Measurements from ENCODE around the gene UCK2.

Gene UCK2

DNA sequence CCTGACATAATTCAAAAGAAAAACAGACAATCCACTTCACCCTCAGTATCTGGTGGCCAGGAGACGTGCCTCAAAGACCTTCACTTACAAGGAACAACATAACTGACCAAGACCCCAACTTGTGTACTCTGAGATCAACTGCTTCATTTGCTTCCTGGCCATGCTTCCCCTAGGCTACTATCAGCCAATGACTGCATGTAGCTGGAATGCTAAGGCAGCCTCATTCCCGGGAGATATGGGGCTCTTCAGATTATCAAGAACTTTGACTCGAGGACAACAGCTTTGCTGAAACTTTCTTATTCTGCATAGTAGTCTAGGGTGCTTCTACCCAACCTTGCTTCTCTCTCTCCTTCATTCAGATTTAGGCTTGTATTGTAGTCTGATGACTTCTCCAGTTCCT lies 11.7 kb upstream of the UCK2 start:
- DNase-seq (ENCODE audit: extremely low read depth, low read depth) = no peak
- TF ChIP-seq, protein P1, sequence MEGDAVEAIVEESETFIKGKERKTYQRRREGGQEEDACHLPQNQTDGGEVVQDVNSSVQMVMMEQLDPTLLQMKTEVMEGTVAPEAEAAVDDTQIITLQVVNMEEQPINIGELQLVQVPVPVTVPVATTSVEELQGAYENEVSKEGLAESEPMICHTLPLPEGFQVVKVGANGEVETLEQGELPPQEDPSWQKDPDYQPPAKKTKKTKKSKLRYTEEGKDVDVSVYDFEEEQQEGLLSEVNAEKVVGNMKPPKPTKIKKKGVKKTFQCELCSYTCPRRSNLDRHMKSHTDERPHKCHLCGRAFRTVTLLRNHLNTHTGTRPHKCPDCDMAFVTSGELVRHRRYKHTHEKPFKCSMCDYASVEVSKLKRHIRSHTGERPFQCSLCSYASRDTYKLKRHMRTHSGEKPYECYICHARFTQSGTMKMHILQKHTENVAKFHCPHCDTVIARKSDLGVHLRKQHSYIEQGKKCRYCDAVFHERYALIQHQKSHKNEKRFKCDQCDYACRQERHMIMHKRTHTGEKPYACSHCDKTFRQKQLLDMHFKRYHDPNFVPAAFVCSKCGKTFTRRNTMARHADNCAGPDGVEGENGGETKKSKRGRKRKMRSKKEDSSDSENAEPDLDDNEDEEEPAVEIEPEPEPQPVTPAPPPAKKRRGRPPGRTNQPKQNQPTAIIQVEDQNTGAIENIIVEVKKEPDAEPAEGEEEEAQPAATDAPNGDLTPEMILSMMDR (IDR thresholded peaks at IDR 0.05; ENCODE audit: low read depth, low read length) = no peak

DNA sequence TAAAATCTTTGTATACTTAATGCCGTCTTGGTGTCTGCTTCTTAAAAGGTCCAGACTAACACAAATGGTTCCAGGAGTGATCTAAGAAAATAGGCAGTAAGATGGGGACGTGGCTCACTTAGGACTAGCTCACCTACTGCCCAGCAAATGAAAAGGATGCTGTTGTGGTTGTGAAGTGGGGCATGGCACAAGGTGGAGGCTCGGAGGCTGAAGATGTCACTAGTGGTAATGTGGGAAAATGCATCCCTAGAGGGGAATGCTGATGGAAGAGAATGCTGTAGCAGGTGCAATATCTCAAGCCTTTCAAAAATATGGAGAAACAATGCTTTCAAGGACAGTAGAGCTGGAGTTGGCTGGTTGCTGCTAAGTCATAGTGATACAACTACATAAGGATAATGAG lies 11.3 kb upstream of the UCK2 start:
- TF ChIP-seq, protein P1 (IDR thresholded peaks at IDR 0.05; ENCODE audit: low read depth, low read length) = no peak
- no peak for DNase-seq (ENCODE audit: extremely low read depth, low read depth)

DNA sequence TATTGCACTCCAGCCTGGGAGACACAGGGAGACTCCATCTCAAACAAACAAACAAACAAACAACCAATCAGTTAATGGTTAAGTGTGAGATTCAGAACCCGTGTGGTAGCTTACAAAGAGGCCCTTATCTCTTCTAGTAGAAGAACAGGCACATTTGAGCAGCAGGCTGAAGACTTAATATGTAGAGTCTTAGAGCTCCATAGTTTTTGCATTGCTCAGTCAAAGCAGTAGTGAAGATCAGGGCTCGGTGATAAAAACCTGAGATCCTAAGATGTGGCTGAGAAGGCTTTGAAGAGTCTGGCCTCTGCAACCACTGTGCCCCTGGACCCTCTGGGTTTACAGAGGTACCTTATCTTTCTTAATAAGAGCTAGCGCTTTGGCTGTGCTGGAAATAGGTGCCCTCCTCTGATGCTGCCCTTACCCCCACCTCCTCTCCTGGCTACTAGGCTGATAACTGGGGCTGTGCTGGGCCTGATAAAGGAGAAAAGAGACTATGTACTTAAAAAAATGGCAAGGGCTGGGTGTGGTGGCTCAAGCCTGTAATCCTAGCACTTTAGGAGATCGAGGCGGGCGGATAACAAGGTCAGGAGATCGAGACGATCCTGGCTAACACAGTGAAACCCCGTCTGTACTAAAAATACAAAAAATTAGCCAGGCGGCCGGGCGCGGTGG lies 10.5 kb upstream of the UCK2 start:
- no peak for DNase-seq (ENCODE audit: extremely low read depth, low read depth)
- TF ChIP-seq, protein P1 (IDR thresholded peaks at IDR 0.05; ENCODE audit: low read depth, low read length) = no peak

DNA sequence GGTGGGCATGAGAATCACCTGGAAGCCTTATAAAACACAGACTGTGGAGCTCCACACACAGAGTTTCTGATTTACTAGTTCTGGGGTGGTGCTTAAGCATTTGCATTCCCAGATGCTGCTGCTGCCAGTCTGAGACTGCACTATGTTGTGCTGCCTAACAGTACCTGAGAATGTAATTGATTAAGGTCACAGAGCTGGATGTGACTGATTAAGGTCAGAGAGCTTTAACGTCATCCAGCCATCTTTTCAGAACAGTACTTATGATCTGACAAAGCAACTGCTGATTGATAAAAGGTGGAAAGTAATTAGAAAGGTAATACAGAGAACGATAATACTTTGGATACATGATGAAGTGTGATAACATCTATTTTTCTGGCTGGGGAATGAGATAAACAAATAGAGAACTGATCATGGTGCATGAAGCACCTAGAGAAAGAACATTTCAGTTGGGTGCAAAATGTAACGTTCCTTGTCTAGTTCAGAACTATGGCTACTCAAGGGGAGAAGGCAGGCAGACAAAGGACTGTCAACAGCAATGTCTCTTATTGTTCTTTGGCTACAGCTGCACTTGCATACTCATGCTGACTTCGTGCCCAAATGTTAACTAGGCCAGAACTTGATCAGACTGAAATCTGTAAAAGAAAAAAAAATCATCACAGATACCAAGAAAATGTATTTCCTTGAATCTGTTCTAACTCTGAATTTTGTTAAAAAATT lies 3.7 kb upstream of the UCK2 start:
- no peak for DNase-seq (ENCODE audit: extremely low read depth, low read depth)
- TF ChIP-seq, protein P1 (IDR thresholded peaks at IDR 0.05; ENCODE audit: low read depth, low read length) = no peak

DNA sequence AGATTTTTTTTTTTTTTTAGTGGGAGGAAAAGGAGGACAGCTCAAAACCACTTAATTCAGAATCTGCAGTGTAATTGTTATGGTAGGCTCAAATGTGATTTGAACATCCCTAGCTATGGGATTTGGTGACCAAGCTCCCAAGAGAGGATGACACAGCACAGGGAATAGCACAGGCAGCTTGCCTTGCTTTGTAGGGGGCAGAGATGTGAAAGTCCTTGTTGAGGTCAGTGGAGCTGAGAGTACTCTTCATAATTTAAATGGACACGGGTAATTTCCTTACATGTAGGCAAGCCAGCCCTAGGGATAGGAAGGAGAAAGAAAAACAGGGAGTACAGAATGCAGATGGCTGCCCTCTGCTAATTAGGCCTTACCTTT lies 3.2 kb upstream of the UCK2 start:
- no peak for DNase-seq (ENCODE audit: extremely low read depth, low read depth)
- TF ChIP-seq, protein P1 (IDR thresholded peaks at IDR 0.05; ENCODE audit: low read depth, low read length) = no peak

DNA sequence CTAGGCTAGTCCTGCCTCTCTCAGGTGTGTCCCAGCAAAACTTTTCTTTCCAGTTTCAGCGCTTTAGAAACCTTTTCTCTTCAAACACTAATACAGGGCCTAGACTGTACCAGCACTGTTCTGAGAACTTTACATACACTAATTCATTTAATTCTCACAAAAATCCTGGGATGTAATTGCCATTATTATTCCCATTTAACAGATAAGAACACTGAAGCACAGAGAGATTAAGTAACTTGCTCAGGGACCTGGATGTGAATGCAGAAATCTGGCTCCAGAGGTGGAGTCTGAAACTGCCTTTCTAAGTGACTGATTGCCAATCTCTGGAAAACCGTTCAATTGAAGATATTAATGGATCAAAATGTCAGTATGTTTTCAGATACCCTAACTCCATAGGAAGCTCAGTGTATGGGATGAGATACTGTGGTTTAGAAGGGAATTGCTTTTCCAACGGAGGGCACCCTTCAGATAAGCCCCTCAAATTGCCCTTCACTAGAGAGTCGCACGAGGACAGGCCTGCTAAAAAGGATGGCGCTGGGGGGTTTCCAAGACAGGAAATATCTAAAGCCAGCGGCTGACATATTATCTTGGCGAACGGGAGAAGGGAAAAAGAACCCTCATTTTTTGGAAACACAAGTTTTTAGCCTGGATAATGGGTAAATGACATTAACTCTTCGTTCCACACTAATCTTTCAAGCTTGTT lies 698 bp upstream of the UCK2 start:
- TF ChIP-seq, protein P1 (IDR thresholded peaks at IDR 0.05; ENCODE audit: low read depth, low read length) = no peak

DNA sequence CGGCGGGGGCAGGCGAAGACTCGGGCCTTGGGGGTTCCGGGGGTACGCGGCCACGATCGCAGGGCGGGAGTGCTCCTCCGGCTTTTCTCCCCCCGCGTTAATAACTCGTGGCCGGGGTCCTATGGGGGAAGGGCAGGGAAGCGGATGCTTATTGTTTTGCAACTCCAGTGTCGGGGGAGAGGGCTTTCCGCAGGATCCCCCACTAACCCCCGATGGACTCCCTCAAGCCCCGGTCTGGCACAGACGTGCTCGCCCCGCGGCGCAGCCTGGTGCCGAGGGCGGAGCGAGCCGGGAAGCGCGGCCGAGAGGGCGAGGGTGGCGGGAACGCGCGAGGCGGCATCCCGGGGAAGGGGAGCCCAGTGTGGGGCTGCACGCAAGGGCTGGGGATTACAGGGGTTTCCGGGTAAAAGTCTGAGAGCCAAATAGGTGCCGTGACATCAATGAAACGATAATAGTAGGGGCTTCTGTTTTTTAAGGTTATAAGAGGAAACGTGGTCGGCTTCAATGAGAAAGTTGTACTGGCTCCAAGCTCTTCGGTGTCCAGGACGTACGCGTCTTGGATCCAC lies 772 bp downstream of the UCK2 start:
- DNase-seq (ENCODE audit: extremely low read depth, low read depth) = no peak
- TF ChIP-seq, protein P1 (IDR thresholded peaks at IDR 0.05; ENCODE audit: low read depth, low read length) = no peak; the same call in 1 of the 2 replicates

More for the DNA sequence above, 698 bp upstream of the UCK2 start:
- no peak for DNase-seq (ENCODE audit: extremely low read depth, low read depth)
